Cardiac septum (tissue), 1 donor: ENCODE results near the gene COTL1. TPM values are rescaled to one million over a fixed set of nuclear protein-coding genes. Genes with fewer than 3 reads are reported as not detected.
A peak's percentile ranks its signal among the peaks of the same experiment; 100 is the strongest.
"Not testable (repeated sequence)": the region's sequence is repeated elsewhere in the genome, so short reads cannot be mapped to it uniquely, and the experiment has no call there.

ENCODE experiments used
- DNase-seq: peaks from one replicate; pipeline ENCODE4 v3.0.0-alpha.2; 2020; ENCODE audit warnings: low spot score
- intact Hi-C: fragments of 100-400 bp; cut with DNase I; formaldehyde crosslinking; loops from one replicate; pipeline ENCODE4 v1.14.0; 2022
- total RNA-seq: library from RNA; stranded (reverse); fragmentation: NEBNext Ultra II Directional; extraction: Animal tissue kit (Norgen Biotek cat#: 25700); gene quantifications from one replicate; pipeline ENCODE4 v1.2.1, GENCODE V29; 2021
- donor health status: DM: no; HTN: no; CAD: no.

The COTL1 gene
- total RNA-seq, 1 donor from 2014 or later: 11.0 TPM

DNA sequence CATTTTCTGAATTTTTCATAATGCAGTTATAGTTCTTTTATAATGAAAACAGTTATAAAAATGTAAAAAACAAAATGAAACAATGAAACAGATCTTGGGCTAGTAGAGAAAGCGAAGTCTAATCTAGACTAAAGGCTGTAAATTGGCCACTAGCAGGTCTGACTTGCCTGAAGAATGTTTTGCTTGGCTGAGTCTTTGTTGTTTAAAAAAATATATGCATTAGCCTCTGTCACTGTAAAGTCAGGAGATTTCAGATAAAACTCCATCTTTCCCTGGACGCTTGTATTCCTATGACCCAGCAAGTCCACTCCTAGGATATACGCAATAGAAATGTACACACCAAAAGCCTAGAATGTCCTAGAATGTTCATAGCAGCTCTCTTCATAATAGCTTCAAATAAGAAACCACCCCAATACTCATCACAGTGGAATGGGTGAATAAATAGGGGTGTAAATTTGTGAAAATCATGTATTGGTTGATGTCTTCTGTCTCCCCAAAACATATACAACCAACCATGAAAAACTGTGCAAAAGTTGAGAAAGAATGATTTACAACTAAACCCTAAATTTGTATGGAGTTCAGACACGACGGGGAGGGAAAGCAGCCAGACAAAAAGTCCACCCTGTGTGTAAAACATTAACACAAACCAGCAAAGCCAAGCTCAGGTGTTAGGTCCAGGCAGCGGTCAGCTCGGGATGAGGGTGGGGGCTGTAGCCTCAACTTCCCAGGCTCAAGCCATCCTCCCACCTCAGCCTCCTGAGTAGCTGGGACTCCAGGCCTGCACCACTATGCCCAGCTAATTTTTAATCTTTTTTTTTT is 75.7 kb downstream of the COTL1 start:
- DNase-seq: no peak
- intact Hi-C loops: no loop called here

DNA sequence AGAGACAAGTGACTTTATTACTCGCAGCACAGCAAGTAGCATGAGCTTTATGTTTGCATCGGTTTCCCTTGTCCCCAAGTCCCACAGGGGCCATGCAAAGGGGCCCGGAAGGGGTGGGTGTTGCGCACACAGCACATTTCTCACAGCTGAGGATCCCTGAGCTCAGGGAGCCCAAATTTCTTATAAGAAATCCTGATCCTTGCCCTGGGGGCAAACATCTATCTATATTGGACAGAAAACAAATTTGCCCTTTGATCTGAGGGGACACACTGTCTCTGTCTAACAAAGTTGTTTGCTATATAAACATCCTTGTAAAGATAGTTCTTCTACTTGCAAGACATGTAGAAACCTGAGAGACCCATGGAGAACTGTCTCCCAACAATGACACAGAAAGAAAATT is 77.7 kb downstream of the COTL1 start:
- intact Hi-C loops: no loop called here
- no peak for DNase-seq

DNA sequence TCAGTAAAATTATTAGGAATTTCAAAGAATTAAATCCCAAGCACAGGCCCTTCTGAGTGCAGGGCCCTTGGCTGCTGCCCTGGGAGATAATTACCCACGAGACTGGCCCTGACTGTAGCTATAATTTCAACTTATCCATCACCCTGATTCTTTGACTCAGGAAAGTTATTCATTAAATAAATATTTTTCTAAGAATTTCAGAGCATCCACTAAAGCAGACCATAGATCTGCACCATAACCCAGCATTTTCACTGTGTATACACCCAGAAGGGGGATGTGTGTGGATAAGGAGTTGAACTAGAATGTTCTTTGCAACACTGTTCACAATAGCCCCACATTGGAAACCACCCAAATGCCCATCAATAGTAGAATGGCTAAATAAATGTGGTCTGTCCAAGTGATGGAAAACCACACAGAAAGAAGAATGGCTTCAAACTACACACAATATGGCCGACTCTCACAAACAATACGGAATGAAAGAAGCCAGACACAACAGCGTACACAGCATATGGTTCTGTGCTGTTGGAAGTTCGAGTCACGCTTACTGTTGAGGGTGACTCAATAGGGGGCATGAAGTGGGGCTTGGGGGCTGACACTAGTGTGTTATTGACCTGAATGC is 79.5 kb downstream of the COTL1 start:
- intact Hi-C loops: no loop called here
- DNase-seq: no peak

DNA sequence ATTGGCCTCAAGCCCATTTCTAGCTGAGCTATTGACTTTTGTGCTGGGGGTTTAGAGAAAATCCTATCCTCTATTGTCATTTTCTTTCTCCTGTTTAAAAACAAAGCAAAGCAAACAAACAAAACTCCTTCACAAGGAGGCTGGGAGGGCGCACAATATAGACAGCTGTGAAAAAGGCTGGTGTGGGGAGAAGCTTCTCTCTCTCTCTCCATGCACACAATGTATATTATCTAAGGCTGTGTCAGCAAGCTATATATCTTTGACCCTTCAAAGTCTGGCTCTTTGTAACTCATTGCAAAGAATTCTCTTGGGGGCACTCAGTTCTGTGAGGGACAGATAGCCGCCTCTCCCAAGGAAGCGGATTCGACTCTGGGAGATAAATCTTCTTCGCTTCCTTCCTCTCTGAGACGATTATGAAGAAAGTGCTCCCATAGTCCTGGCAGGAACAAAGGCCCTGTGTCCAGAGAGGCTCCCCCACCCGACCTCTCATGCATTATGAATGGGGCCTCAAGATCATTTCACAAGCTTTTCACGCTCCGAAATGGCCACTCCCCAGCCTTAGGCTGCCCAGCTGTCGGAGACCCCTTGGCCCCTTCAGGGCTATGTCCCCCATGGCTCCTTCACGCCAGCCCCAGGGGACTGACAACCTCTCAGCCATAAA is 80.3 kb downstream of the COTL1 start:
- intact Hi-C loops: no loop called here
- DNase-seq: no peak

DNA sequence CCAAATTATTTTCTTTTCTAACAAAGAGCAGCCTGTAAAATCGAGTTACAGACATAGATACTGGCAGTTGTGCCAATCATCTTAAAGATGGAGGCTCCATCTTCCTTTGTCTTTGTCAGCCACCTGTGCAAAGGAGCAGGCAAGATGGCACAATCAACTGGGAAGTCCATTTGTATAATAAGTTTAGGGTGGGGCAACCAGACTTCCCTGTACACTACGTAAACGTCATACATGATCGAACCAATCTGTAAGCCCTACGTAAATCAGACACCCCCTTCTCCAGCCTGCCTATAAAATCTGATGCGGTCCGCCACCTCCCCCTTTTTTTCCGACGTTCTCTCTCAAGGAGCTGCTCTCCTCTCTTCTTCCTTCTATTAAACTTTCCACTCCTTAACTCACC is 82.0 kb downstream of the COTL1 start:
- DNase-seq: no peak
- intact Hi-C loops: no loop called here

DNA sequence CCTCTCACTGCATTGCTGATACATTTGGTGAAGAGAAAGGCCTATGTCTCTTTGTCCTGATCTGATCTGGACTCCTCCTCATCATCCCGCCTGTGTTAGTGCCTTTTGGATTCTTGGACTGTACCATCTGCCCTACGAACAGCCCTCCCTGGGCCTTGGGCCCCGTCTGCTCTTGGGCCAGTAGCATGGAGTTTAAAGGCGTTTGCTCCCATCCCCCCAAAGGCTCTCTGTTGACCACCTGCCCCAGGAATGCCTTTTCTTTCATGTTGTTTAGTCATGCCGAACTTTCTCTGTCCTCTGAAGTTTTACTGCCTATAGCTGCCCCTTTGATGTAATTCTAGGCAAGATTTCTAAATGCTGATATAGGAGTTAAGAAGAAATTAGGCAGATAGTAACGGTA is 82.5 kb downstream of the COTL1 start:
- intact Hi-C loops: no loop called here
- DNase-seq: no peak

DNA sequence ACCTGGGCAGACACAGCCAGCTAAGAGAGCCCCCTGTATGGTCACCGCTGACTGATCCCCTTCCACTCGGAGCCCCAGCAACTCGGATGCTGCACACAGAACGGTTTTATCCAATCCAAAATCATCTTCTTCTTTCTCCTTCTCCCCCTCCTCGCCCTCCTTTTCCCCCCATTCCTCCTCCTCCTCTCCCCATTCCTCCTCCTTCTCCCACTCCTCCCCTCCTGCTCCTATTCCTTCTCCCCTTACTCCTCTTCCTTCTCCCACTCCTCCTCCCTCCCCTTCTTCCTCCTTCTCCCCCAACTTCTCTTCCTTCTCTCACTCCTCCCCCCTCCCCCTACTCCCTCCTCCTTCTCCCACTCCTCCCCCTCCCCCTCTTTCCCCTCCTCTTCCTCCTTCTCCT is 83.1 kb downstream of the COTL1 start:
- DNase-seq: no peak
- intact Hi-C loops: no loop called here

DNA sequence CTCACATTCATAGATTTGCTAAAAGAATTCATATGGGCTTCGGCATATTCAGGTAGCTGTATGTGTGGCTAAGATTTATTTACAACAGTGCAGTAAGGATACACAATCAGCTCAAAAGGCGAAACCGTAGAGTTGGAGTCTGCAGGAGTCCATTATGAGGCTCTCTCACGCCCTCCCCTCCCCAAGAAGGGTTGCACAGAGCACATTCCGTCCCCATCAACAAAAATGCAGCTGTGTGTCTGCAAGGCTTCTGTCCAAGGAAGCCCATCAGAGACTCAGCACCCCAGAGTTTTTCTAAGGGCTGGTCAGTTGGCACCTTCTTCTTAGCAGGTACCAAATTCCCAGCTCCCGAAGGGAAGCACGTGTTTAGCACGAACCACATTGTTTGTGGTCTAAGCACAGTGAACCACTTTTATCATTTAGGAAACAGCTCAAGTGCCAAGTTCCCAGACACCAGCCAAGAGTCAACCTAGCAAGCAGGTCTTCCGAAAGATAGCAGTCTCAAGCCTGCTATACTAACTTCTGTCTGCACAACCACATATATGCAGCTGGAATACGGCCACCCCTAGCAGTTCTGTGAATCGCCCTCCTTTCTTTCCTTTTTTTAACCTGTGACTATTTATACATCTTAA is 84.9 kb downstream of the COTL1 start:
- intact Hi-C loops: no loop called here
- DNase-seq: no peak

DNA sequence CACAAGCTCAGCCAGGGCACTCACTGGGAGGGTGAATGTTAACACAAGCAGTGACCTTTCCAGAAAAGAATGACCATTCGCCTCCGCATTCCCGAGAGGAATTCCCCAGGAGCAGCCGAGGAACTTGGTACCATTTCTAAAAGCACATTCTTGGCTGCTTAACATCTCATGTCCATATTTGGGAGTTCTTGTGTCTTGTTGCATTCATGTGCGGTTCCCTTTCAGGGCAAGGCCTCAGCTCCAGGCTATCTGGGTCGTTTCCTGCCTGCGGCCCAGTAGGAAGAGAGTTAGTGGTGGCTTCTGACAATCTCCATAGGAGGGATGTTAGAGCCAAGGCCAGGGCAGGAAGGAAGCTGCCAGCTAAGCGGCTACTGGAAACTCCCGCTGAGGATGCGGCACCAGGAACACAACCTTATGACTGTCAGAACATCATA is 85.6 kb downstream of the COTL1 start:
- DNase-seq: peak; percentile 82
- intact Hi-C loops: no loop called here

DNA sequence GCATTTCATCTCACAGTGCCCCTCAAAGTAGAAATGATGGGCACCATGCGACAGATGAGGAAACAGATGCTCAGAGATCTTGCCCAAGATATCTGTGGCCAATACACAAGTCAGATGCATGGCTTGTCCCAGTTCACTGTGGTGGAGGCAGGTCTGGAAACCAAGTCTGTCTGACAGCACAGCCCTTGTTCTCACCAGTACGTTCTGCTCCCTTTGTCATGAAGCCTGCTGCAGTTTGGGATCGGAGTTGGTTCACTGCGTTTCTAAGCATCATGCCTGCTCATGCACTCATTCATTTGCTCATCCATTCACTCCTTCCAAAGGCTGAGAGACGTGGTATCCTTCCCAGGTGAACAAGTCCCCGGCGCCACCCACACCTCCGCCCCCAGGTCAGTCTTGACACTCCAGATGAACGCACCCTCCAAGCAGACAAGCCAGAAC is 86.2 kb downstream of the COTL1 start:
- no peak for DNase-seq
- intact Hi-C loops: no loop called here

DNA sequence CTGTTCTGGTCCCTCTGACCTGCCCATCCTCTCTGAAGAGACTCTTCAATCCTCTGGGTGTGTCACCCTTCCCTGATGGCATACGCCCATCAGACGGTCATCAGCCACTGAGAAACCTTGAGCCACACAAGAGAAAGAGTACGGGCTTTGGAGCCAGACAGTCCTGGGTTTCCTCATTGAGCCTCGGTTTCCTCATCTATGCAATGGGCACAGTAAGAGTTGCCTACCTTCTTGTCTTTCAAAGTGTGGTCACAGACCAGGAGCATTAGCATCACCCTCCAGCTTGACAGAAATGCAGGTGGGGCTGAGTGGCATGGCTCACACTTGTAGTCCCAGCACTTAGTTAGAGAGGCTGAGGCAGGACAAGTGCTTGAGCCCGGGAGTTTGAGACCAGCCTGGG is 87.3 kb downstream of the COTL1 start:
- intact Hi-C loops: no loop called here
- DNase-seq: no peak

DNA sequence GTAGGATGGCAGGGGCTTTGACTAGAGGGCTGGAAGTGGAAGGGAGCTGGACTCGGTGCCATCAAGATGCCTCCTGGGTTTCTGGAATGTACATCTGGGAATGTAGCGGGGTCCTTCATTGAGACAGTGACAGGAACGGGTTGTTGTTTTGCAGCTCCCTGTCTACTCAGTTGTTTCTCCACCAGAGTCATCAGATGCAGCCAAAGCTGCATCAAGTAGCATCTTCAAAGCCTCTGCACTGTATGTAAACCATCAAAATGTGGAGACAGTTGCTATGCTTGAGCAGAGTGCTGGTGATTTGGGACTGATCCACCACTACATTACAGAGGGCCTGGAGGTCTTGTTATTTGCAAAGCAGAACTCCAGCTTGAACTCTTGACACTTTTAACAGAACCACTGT is 88.3 kb downstream of the COTL1 start:
- no peak for DNase-seq
- intact Hi-C loops: no loop called here

DNA sequence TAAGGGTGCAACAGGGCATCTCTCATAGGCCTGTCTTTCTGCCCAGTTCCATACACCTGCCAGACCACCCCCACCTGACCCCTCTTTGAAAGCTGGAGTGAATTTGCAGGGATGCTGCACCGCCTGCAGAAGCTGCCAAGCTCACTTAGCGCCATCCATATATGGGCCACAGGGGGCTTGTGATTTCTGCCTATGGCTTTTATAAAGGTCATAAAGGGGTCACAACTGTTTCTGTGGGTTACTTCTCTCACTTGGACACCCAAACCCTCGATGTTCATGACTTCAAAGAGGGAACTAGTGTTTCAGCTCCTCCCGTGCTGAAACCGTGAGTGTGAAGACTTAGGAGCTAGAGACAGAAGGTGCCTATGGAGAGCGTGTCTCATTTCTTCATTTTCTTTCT is 89.6 kb downstream of the COTL1 start:
- DNase-seq: no peak
- intact Hi-C loops: no loop called here

DNA sequence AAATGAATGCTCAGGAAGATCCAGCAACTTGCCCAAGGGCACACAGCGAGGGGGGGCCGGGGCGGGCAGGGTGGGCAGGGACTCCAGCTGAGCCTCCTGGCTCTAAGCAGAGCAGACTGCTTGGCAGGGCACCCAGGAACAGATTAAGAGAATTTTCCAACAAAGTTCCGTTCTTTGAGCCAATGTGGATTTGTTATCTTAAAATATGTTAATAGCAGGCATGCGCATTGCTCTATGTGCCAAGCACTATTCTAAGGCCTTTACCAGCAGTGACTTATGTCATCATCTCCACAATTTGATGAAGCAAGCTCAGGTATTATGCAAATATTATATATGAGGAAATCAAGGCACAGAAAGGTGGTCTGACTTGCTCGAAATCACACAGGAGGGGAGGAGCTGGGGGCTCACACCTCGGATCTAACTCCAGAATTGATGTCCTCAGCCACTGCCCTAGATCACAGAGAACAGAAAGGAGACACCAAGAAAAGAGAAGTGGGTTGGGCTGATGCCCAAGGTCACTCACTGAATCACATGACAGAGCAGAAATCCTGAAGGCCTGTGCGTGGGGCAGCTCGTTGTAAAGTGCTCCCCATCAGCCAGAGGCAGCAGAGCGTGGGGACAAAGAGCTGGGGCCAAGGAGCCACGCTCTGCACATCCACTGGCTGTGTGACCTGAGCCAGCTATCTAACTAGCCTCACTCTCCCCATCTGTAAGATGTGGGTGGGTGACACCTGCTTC is 90.2 kb downstream of the COTL1 start:
- DNase-seq: no peak
- intact Hi-C loops: no loop called here

DNA sequence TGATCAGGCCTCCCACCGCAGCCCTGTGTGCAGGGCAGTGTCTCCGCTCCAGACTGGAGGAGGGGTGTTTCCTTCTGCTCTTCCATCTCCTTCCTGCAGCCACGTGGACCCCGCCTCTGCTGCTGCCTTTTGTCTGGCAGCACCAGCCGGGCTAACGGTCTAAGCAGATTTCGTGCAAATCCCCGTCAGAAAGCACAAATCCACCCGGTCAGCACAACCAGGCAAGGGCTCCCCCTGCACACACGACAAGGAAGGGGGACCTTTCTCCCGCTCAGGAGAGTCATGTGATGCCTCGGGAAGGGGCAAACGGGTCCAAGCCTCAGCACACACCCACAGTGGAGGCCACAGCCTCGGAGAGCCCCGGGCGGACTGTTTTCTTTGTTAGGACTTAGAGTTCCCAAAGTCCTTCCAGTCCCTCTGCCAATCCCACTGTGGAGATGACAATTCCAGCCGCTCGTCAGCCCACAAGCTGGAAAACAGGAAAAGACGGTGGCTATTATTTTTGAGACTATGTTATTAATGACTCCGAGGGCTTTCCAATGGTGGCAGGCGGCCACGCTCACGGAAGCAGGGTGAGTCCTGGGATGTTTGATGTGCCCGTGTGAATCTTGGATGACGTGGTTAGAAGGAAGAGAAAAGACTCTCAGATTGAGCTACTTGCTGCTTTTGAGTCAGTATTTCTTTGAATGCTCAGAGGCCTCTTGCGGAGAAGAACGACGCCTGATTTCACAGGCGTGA is 90.9 kb downstream of the COTL1 start:
- intact Hi-C loops: no loop called here
- no peak for DNase-seq

DNA sequence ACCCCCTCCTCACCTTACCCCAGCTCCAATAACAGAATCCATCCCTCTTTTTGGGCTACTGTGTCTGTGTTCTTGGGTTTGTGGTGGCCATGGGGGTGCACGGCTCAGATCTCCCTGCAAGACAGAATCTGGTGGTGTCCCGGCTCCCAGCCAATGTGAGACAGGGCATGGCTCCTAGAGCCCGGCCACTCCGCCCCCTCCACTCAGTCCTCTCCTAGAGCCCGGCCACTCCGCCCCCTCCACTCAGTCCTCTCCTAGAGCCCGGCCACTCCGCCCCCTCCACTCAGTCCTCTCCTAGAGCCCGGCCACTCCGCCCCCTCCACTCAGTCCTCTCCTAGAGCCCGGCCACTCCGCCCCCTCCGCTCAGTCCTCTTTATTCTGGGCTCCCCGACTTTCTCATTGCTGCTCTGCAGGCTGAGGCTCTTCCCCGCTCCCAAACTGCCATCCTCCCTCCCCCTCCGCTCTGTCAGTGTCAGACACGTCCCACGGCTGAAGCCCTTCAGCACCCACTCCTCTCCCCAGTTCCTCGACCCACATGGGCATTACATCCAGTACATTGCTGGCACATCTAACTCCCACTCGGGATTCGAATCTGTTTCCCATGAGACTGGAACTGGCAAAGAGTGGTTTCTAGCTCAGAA is 92.8 kb downstream of the COTL1 start:
- intact Hi-C loops, DNase-seq: not testable (repeated sequence)

DNA sequence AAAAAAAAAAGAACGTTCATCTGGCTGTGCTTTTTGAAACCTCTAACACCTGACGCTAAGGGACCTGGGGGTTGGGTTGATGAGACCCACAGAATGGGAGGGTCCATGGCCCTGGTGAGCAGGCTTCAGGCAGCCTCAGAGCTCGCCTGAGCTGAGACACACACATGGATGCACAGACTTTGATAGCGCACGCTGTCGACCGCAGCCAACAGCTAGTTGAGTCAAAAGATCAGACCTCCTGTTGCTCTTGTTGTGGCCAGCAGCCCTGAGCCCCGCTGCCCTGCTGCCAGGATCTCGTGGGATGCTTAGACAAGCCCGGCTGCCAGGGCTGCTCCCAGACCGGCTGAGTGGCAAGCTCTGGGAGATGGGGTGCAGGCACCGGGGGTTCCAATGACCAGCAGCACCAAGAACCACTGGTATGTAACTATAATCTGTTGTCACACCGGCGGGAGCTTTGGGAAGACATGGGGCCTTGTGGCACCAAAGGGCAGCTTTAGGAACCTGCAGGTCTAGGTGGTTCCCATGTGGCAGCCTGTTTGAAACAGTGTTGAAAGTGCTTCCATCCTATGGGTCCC is 93.4 kb downstream of the COTL1 start:
- intact Hi-C loops: no loop called here
- no peak for DNase-seq

DNA sequence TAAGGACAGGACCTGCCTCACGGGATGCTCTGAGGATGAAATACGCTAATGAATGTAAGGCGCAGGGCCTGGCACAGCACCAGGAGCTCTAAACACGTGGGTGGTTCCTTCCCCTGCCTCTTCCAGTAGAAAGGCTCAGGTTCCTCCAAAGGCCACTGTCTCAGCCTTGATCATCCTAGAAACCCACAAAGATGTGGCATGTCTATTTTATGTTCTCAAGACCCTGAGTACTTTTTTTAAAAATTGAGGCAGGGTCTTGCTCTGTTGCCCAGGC is 96.4 kb downstream of the COTL1 start:
- DNase-seq: no peak
- intact Hi-C loops: no loop called here
